ENCODE measurements around the gene OR6C68.
"Not testable (repeated sequence)": the region's sequence is repeated elsewhere in the genome, so short reads cannot be mapped to it uniquely, and the experiment has no call there.

OR6C68 gene

GRCh38 chr12:55492078-55492477 is at the start of gene OR6C68:
Gene OR6C68, plus strand, starts transcription at chr12:55492378. Its CDS starts 0 bp downstream, at chr12:55492378.
- no peak for DNase-seq (ENCODE audit: low spot score)

GRCh38 chr12:55443776-55444175 is 48.4 kb upstream of the OR6C68 start, which contains the start of gene OR6C2:
Gene OR6C2, plus strand, starts transcription at chr12:55444076. Its CDS starts 8,138 bp downstream, at chr12:55452214.
- no peak for DNase-seq (ENCODE audit: low spot score)

DNA sequence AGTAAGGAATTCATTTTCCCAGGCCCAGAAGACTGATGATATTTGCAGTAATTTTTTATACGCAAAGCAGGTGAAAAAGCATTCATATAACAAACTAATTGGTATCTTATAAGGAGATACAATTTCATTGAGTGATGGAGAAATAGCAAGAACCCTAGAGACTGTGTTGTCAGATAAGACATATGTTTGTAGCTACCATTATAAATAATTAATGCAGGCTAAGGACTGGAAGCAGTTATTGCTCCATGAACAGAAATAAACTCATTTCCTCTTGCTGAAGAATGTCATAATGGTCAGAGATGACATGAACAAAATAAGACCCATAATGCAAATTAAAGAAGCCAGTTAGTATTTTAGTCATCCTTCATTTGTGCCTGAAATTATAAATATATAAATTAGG is 46.8 kb upstream of the OR6C68 start:
- no peak for DNase-seq (ENCODE audit: low spot score)

- DNase-seq (ENCODE audit: low spot score) = peak; percentile 7
These were observed 45.9 kb upstream of the OR6C68 start for GRCh38 chr12:55446326-55446725.

- no peak for DNase-seq (ENCODE audit: low spot score)
These were observed 43.4 kb upstream of the OR6C68 start for GRCh38 chr12:55448825-55449224.

DNA sequence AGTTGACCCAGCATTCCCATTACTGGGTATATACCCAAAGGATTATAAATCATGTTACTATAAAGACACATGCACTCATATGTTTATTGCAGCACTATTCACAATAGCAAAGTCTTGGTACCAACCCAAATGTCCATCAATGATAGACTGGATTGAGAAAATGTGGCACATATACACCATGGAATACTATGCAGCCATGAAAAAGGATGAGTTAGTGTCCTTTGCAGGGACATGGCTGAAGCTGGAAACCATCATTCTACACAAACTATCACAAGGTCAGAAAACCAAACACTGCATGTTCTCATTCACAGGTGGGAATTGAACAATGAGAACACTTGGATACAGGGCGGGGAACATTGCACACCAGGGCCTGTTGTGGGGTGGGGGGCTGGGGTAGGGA is 27.3 kb upstream of the OR6C68 start:
- not testable (repeated sequence) for DNase-seq (ENCODE audit: low spot score)

DNA sequence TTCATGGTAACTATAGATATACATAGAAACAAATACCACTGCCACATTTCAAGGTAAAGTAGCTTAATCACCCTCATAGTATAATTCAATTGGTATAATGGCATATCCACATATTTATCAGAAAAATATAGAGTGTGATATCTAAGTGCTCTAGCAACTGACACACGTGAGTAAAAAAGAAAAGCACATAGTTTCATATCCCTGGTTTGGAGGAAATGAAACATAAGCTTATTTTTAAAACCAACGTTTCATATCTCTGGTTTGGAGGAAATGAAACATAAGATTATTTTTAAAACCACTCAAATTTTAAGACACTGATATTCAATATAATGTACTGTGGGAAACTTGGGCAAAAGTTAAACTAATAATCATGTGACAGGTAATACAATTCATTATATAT is 24.3 kb upstream of the OR6C68 start:
- DNase-seq (ENCODE audit: low spot score) = no peak

DNA sequence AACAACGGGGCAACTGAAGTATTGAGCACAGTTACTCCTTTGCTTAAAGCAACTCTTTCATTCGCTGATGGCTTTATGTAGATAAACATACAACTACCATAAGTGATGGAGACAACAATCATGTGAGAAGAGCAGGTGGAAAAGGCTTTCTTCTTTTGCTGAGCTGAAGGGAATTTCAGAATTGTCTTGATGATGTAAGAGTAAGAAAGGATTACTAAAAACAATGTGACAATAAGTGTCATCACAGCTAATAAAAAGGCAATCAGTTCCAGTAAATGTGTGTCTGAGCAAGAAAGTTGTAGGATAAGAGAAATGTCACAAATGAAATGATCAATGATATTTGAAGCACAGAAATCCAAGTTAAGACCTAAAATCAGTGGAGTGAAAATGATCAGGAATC is 22.9 kb upstream of the OR6C68 start:
- DNase-seq (ENCODE audit: low spot score) = no peak

DNA sequence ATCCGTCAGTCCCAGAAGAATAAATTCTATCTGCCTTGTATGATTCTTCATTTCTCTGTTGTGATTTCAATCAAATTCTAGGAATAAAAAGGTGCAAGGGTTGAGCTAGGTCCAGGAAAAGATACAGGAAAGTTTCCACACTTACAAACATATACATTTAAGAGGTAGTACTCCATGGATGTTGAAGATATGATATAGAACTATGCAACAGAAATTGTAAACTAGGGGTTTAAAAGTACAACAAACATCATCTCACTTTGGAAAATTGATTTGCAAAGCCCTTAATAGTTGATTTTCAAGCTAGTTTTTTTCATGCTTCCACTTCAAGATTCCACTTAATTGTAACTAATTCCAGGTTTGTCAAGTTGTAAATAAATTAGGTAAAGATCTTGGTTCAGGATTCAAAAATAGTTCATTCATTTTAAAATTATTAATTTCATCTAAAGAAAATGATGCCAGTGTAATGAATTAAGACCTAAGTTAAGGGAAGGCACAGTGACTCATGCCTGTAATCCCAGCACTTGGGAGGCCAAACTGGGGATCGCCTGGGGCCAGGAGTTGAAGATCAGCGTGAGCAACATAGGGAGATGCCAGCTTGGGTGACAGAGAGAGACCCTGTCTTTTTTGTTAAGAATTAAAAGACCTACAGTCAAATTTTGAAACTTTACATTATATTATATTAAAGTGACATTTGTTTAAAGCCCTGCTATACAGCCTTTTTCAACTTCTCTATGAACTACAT is 21.9 kb upstream of the OR6C68 start, which contains the start of gene OR6C70:
Gene OR6C70, minus strand, starts transcription at position 51 of the 742 bp plus-strand sequence. Its CDS starts 0 bp downstream, at position 51.
- no peak for DNase-seq (ENCODE audit: low spot score)

- no peak for DNase-seq (ENCODE audit: low spot score)
These were observed 19.9 kb upstream of the OR6C68 start for GRCh38 chr12:55472264-55472663.

DNA sequence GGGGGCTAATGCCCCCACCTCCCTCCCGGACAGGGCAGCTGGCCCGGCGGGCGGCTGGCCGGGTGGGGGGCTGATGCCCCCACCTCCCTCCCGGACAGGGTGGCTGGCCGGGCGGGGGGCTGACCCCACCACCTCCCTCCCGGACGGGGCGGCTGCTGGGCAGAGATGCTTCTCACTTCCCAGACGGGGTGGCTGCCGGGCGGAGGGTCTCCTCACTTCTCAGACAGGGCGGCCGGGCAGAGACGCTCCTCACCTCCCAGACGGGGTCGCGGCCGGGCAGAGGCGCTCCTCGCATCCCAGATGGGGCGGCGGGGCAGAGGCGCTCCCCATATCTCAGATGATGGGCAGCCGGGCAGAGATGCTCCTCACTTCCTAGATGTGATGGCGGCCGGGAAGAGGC is 13.0 kb upstream of the OR6C68 start:
- DNase-seq (ENCODE audit: low spot score) = not testable (repeated sequence)

DNA sequence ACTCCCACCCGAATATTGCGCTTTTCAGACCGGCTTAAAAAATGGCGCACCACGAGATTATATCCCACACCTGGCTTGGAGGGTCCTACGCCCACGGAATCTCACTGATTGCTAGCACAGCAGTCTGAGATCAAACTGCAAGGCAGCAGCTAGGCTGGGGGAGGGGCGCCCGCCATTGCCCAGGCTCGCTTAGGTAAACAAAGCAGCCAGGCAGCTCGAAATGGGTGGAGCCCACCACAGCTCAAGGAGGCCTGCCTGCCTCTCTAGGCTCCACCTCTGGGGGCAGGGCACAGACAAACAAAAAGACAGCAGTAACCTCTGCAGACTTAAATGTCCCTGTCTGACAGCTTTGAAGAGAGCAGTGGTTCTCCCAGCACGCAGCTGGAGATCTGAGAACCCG is 7.9 kb upstream of the OR6C68 start:
- not testable (repeated sequence) for DNase-seq (ENCODE audit: low spot score)

DNA sequence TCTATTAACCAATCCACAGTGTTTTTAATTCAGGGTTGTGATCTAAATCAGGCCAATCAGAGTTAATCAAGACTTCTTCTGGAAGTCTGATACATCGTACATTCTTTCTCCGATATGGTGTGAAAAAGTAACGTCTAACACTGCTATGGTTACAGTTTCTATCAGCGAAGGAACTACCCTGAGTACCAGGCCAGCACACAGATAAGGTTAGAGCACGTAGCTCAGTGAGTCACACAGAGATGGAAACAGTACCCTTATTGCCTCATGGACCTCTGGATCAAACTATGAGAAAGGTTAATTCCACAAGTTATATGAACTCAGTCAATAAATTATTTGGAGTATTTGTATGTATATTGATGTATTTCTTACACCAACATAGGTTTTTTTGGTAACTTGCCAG is 3.3 kb downstream of the OR6C68 start:
- no peak for DNase-seq (ENCODE audit: low spot score)

DNA sequence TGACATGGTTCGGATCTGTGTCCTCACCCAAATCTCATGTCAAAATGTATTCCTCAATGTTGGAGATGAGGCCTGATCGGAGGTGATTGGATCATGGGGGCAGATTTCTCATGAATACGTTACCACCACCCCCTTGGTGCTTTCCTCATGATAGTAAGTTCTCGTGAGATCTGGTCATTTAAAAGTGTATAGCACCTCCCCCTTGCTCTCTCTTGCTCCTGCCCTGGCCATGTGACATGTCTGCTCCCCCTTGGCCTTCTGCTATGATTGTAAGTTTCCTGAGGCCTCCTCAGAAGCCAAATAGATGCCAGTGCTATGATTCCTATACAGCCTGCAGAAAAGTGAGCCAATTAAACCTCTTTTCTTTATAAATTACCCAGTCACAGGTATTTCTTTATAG is 7.1 kb downstream of the OR6C68 start:
- DNase-seq (ENCODE audit: low spot score) = no peak

GRCh38 chr12:55499810-55500252 is 7.7 kb downstream of the OR6C68 start:
- peak; percentile 57 for DNase-seq (ENCODE audit: low spot score)

DNA sequence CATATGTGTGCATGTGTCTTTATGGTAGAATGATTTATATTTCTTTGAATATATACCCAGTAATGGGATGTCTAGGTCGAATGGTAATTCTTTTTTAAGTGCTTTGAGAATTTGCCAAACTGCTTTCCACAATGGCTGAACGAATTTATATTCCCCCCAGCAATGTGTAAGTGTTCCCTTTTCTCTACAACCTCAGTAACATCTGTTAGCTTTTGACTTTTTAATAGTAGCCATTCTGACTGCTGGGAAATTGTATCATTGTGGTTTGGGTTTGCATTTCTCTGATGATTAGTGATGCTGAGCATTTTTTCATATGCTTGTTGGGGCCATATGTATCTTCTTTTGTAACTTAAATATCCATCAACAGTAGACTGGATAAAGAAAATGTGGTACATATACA is 9.4 kb downstream of the OR6C68 start:
- no peak for DNase-seq (ENCODE audit: low spot score)

DNA sequence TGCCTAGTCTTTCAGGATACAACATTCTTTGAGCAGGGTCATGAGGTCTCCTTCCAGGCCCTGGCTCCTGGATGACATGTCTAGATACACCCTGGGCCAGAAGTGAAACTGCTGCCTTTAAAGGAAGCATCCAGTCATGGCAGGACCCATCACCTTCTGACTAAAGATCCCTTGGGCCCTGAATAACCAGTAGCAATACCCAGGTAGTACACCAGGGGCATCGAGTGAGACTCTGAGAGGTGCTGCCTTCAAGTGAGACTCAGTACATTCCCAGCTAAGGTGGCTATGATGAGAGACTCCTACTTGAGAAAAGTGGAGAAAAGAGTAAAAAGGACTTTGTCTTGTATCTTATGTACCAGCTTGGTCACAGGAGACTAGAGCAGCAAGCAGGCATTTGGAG is 23.5 kb downstream of the OR6C68 start:
- no peak for DNase-seq (ENCODE audit: low spot score)

DNA sequence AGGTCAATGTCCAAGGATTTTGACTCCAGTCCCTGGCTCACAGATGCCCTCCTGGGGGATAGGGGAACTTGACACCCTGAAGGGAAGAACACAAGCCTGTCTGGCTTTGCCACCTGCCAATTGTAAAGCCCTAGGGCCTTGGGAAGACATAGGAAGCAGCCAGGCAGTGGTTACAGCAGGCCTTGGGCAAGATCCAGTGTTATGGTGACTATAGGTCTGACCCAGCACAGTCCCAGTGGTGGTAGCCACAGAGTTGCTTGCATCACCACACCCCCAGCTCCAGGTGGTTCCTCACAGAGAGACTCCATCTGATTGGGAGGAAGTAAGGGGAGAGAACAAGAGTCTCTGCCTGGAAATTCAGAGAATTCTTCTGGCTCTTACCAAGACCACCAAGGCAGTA is 24.2 kb downstream of the OR6C68 start:
- DNase-seq (ENCODE audit: low spot score) = no peak

Measured in putamen (tissue), 1 donor.